HG03442 (cell line): ENCODE measurements around the gene DNAAF5.
A peak's percentile ranks its signal among the peaks of the same experiment; 100 is the strongest.

Experiments
- ATAC-seq: cut with Tn5 transposase; IDR thresholded peaks from one replicate; pipeline ENCODE4 v1.9.1; 2021; ENCODE audit warnings: mild to moderate bottlenecking, moderate library complexity; ENCODE audit not compliant: unreplicated experiment

DNAAF5 gene

GRCh38 chr7:831596-832166 is 105.2 kb downstream of the DNAAF5 start:
- ATAC-seq, result peak; percentile 68

GRCh38 chr7:832167-832967 is 105.9 kb downstream of the DNAAF5 start, which contains the start of gene SUN1:
TSS of gene SUN1 (plus strand) at chr7:832476. CDS start at chr7:832525, 49 bp downstream.
- ATAC-seq, result peak; percentile 45

- no peak for ATAC-seq
These were observed 106.5 kb downstream of the DNAAF5 start for GRCh38 chr7:832968-833424.

GRCh38 chr7:833601-834258 is 107.2 kb downstream of the DNAAF5 start:
- no peak for ATAC-seq

- ATAC-seq, result no peak
These were observed 107.8 kb downstream of the DNAAF5 start for GRCh38 chr7:834277-834676.

GRCh38 chr7:835021-835420 is 108.5 kb downstream of the DNAAF5 start:
- ATAC-seq, result no peak

GRCh38 chr7:835485-836401 is 109.2 kb downstream of the DNAAF5 start:
- ATAC-seq, result no peak
